Liver (tissue), 9 donors: ENCODE data around the gene CDH15. TPM values are rescaled to one million over a fixed set of nuclear protein-coding genes. Genes with fewer than 3 reads are reported as not detected.

Source experiments
- DNase-seq: peaks from one replicate; pipeline ENCODE4 v3.0.0-alpha.2; 2017; ENCODE audit warnings: low spot score
- H3K27ac ChIP-seq, 2 donors: one replicate each; pipeline ENCODE4 v1.7.0; 2013; ENCODE audit warnings: inconsistent platforms in 2 of 2, low read length in 2 of 2, control low read depth in 1 of 2, low read depth in 1 of 2, mild to moderate bottlenecking in 1 of 2
- H3K27me3 ChIP-seq, 4 donors: one replicate each; pipeline versions ENCODE4 v1.6.1 to v1.7.0; 2013; ENCODE audit warnings: low read length in 3 of 4, inconsistent platforms in 1 of 4, mild to moderate bottlenecking in 1 of 4, moderate library complexity in 1 of 4; ENCODE audit not compliant: control insufficient read depth in 4 of 4, insufficient read depth in 4 of 4
- H3K36me3 ChIP-seq, 4 donors: one replicate each; pipeline versions ENCODE4 v1.6.1 to v1.7.0; 2013; ENCODE audit warnings: low read length in 3 of 4, mild to moderate bottlenecking in 3 of 4, low read depth in 1 of 4, moderate library complexity in 1 of 4; ENCODE audit not compliant: control insufficient read depth in 4 of 4, insufficient read depth in 3 of 4
- H3K4me1 ChIP-seq, 4 donors: one replicate each; pipeline versions ENCODE4 v1.6.1 to v1.7.0; 2013; ENCODE audit warnings: low read length in 3 of 4, mild to moderate bottlenecking in 3 of 4, moderate library complexity in 1 of 4; ENCODE audit not compliant: control insufficient read depth in 4 of 4, insufficient read depth in 4 of 4
- H3K4me3 ChIP-seq, 3 donors: one replicate each; pipeline versions ENCODE4 v1.6.1 to v1.7.0; 2013; ENCODE audit warnings: low read length in 3 of 3, control low read depth in 1 of 3, low read depth in 1 of 3, mild to moderate bottlenecking in 1 of 3
- H3K9ac ChIP-seq, 2 donors: one replicate each; pipeline ENCODE4 v1.7.0; 2013; ENCODE audit warnings: low read length in 2 of 2, mild to moderate bottlenecking in 2 of 2, moderate library complexity in 2 of 2, control low read depth in 1 of 2, low read depth in 1 of 2
- H3K9me3 ChIP-seq, 4 donors: one replicate each; pipeline versions ENCODE4 v1.6.1 to v1.7.0; 2013; ENCODE audit warnings: low read length in 3 of 4; ENCODE audit not compliant: control insufficient read depth in 4 of 4
- EGR1 ChIP-seq, 2 donors: IDR thresholded peaks; 2 replicates each; pipeline ENCODE4 v1.6.1; 2016 to 2018; ENCODE audit warnings: antibody characterized with exemption in 2 of 2, low read depth in 2 of 2
- FOXA1 ChIP-seq: IDR thresholded peaks from 2 replicates; pipeline ENCODE4 v1.6.1; 2016; ENCODE audit warnings: antibody characterized with exemption
- FOXA2 ChIP-seq: IDR thresholded peaks from 2 replicates; pipeline ENCODE4 v1.6.1; 2016; ENCODE audit warnings: antibody characterized with exemption
- GABPA ChIP-seq, 2 donors: IDR thresholded peaks in 1 of 2; conservative IDR thresholded peaks in 1 of 2; 2 replicates each; pipeline ENCODE4 v1.6.1; 2016; ENCODE audit warnings: antibody characterized with exemption in 2 of 2, mild to moderate bottlenecking in 1 of 2, moderate library complexity in 1 of 2
- HNF4A ChIP-seq, 2 donors: conservative IDR thresholded peaks; 2 replicates each; pipeline ENCODE4 v1.6.1; 2016; ENCODE audit warnings: antibody characterized with exemption in 2 of 2, mild to moderate bottlenecking in 2 of 2
- HNF4G ChIP-seq: IDR thresholded peaks from 2 replicates; pipeline ENCODE4 v1.6.1; 2016; ENCODE audit warnings: antibody characterized with exemption
- RAD21 ChIP-seq, 2 donors: IDR thresholded peaks; 2 replicates each; pipeline ENCODE4 v1.6.1; 2016; ENCODE audit warnings: antibody characterized with exemption in 2 of 2, mild to moderate bottlenecking in 2 of 2
- RXRA ChIP-seq, 2 donors: IDR thresholded peaks; 2 replicates each; pipeline ENCODE4 v1.6.1; 2017 to 2018; ENCODE audit warnings: antibody characterized with exemption in 2 of 2, mild to moderate bottlenecking in 1 of 2
- SP1 ChIP-seq: IDR thresholded peaks from 2 replicates; pipeline ENCODE4 v1.6.1; 2018; ENCODE audit warnings: antibody characterized with exemption, mild to moderate bottlenecking
- TAF1 ChIP-seq: conservative IDR thresholded peaks from 2 replicates; pipeline ENCODE4 v1.6.1; 2016; ENCODE audit warnings: antibody characterized with exemption, mild to moderate bottlenecking
- WGBS: extraction: QIAGEN DNeasy Blood & Tissue Kit; methylation state at CpG from one replicate; pipeline ENCODE4 v1.1.7; 2013; 5-methylcytosine and 5-hydroxymethylcytosine counted together
- polyA plus RNA-seq, 2 donors: library from polyadenylated mRNA; stranded (reverse) in 1 of 2; unstranded in 1 of 2; fragments of 200-250 nt in 1 of 2; fragments of >200 nt in 1 of 2; fragmentation: Nextera tagmentation in 1 of 2; extraction: Ambion mirVana in 1 of 2; gene quantifications; one replicate each; pipeline versions ENCODE4 v1.2.1 to v1.2.3, GENCODE V29; 2013 to 2015
- total RNA-seq, 2 donors: library from RNA; depleted of rRNA; stranded (reverse); fragments of >200 nt; gene quantifications; one replicate each; pipeline ENCODE4 v1.2.3, GENCODE V29; 2014
- TF ChIP-seq, protein P1 (sequence below): IDR thresholded peaks from 2 replicates; pipeline ENCODE4 v1.6.1; 2016; ENCODE audit warnings: antibody characterized with exemption, mild to moderate bottlenecking
- donor health status: healthy.
- donor health status: healthy.
- donor health status: healthy.
- donor health status: healthy.
- donor health status: healthy.

The CDH15 gene
- total and polyA plus RNA-seq, 4 donors, result 0.12 TPM; not detected in 3

DNA sequence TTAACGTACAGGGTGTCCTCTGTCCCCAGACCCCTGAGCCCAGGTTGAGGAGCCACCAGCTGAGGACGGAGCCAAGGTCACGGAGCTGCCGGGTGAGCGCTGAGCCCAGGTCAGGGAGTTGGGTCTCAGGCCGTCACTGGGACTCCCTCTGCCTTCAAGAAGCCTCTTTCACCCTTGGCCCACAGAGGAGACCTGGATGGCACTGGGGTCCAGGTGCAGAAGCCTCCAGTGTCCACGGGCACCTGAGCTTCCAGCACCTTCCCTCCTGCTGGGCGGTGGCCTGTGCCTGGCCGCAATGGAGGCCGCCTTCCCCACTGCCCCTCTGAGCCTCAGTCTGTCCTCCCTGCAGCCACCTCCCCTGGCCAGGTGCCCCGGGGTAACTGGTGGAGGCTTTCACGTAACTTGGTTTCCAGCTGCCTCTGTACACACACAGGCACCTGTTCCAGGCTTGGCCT is 31.6 kb upstream of the CDH15 start:
- H3K36me3 ChIP-seq, result peaks cover 0 to 30% (median 8%) of the 10 kb centered on the region in 4 donors

DNA sequence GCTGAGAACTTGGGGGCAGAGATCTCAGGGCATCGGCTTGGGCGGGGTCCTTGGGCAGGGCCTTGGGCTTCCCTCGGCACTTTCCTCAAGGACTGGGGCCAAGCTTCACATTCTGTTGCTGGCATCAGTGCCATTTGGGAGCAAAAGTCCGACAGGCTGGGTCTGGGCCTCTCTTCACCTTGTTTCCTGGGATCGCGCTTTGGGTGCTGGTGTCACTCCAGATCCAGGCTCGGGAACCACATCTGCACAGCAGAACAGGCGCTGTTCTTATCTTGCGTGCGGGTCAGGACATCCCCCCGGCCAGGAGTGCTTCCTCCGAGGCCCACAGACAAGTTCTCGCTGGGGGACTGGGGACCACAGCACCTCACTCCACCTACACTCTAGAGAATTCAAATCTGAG is 31.1 kb upstream of the CDH15 start:
- peaks cover 0 to 32% (median 8%) of the 10 kb centered on the region in 4 donors for H3K36me3 ChIP-seq
- DNase-seq, result no peak
- H3K27me3 ChIP-seq, result no peaks in the 10 kb centered on the region

More for the DNA sequence above, 31.6 kb upstream of the CDH15 start:
- no peak for TF ChIP-seq HNF4A (conservative IDR thresholded peaks at IDR 0.05)
- TF ChIP-seq, protein P1, sequence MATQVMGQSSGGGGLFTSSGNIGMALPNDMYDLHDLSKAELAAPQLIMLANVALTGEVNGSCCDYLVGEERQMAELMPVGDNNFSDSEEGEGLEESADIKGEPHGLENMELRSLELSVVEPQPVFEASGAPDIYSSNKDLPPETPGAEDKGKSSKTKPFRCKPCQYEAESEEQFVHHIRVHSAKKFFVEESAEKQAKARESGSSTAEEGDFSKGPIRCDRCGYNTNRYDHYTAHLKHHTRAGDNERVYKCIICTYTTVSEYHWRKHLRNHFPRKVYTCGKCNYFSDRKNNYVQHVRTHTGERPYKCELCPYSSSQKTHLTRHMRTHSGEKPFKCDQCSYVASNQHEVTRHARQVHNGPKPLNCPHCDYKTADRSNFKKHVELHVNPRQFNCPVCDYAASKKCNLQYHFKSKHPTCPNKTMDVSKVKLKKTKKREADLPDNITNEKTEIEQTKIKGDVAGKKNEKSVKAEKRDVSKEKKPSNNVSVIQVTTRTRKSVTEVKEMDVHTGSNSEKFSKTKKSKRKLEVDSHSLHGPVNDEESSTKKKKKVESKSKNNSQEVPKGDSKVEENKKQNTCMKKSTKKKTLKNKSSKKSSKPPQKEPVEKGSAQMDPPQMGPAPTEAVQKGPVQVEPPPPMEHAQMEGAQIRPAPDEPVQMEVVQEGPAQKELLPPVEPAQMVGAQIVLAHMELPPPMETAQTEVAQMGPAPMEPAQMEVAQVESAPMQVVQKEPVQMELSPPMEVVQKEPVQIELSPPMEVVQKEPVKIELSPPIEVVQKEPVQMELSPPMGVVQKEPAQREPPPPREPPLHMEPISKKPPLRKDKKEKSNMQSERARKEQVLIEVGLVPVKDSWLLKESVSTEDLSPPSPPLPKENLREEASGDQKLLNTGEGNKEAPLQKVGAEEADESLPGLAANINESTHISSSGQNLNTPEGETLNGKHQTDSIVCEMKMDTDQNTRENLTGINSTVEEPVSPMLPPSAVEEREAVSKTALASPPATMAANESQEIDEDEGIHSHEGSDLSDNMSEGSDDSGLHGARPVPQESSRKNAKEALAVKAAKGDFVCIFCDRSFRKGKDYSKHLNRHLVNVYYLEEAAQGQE, result no peak
- no peak for TF ChIP-seq FOXA2
- no peak for TF ChIP-seq EGR1 (IDR thresholded peaks at IDR 0.05; ENCODE audit: low read depth in 2 of 2)
- TF ChIP-seq TAF1, result no peak
- DNase-seq, result no peak
- Histone ChIP-seq H3K27ac (no peak overlapping the region), H3K4me3 (no peak overlapping the region), H3K4me1 (no peaks in the 10 kb centered on the region), H3K9ac (no peak overlapping the region), H3K27me3 (no peaks in the 10 kb centered on the region), H3K9me3 (no peaks in the 10 kb centered on the region)
- WGBS, result 98% methylated on average over 12 of the region's 12 CpGs

More for the DNA sequence above, 31.1 kb upstream of the CDH15 start:
- Histone ChIP-seq H3K4me3 (no peak overlapping the region), H3K9ac (no peak overlapping the region), H3K9me3 (no peaks in the 10 kb centered on the region), H3K27ac (no peak overlapping the region), H3K4me1 (no peaks in the 10 kb centered on the region)
- WGBS, result 95% methylated on average over 13 of the region's 13 CpGs
- TF ChIP-seq SP1 (no peak), GABPA (IDR thresholded peaks at IDR 0.05 in 1 of 2, conservative IDR thresholded peaks at IDR 0.05 in 1 of 2) (no peak), HNF4G (no peak), RXRA (IDR thresholded peaks at IDR 0.05) (no peak), RAD21 (IDR thresholded peaks at IDR 0.05) (no peak), TAF1 (no peak), FOXA1 (no peak)
- TF ChIP-seq, protein P1, result no peak
